GM23338 (cell line): ENCODE data around the gene NGFR. TPM values are rescaled to one million over a fixed set of nuclear protein-coding genes. Genes with fewer than 3 reads are reported as not detected.

Source experiments
- ATAC-seq: fragments of 200-7000 bp; cut with Tn5 transposase; 3 replicates; pipeline ENCODE4 v1.9.1; 2020
- DNase-seq: peaks from one replicate; pipeline ENCODE4 v3.0.0-alpha.2; 2015; ENCODE audit warnings: low spot score
- H2AFZ ChIP-seq: fragments of 200-600 bp; sonication (generic); 2 replicates; pipeline ENCODE4 v1.8.0; 2016; ENCODE audit warnings: antibody characterized with exemption, mild to moderate bottlenecking, moderate library complexity
- H3F3A ChIP-seq: fragments of 200-600 bp; sonication (generic); replicated peaks from 2 replicates; pipeline ENCODE4 v1.8.0; 2017; ENCODE audit warnings: antibody characterized with exemption, mixed run types, low read depth
- H3K27ac ChIP-seq: fragments of 200-600 bp; sonication (generic); 2 replicates; pipeline ENCODE4 v1.6.1; 2016; ENCODE audit warnings: low read depth
- H3K27me3 ChIP-seq: fragments of 200-600 bp; sonication (generic); 2 replicates; pipeline ENCODE4 v1.8.0; 2016; ENCODE audit warnings: mild to moderate bottlenecking, mixed run types, moderate library complexity; ENCODE audit not compliant: insufficient read depth
- H3K36me3 ChIP-seq: fragments of 200-600 bp; sonication (generic); 2 replicates; pipeline ENCODE4 v1.8.0; 2016; ENCODE audit warnings: mild to moderate bottlenecking; ENCODE audit not compliant: insufficient read depth
- H3K4me1 ChIP-seq: fragments of 200-600 bp; sonication (generic); 2 replicates; pipeline ENCODE4 v1.8.0; 2016; ENCODE audit warnings: mild to moderate bottlenecking, moderate library complexity; ENCODE audit not compliant: insufficient read depth
- H3K4me2 ChIP-seq: fragments of 200-600 bp; sonication (generic); 2 replicates; pipeline ENCODE4 v1.7.1; 2017; ENCODE audit warnings: mixed run types
- H3K4me3 ChIP-seq: fragments of 200-600 bp; sonication (generic); 2 replicates; pipeline ENCODE4 v1.6.1; 2016; ENCODE audit warnings: mixed run types
- H3K79me2 ChIP-seq: fragments of 200-600 bp; sonication (generic); replicated peaks from 2 replicates; pipeline ENCODE4 v1.8.0; 2017; ENCODE audit warnings: mild to moderate bottlenecking; ENCODE audit not compliant: insufficient read depth
- H3K9me2 ChIP-seq: fragments of 200-600 bp; sonication (generic); 2 replicates; pipeline ENCODE4 v1.8.0; 2017; ENCODE audit not compliant: insufficient read depth
- H4K20me1 ChIP-seq: fragments of 200-600 bp; sonication (generic); replicated peaks from 2 replicates; pipeline ENCODE4 v1.8.0; 2017; ENCODE audit warnings: mild to moderate bottlenecking; ENCODE audit not compliant: insufficient read depth
- H3K27ac Mint-ChIP-seq: 2 replicates; pipeline ENCODE4 v1.8.0; 2020; ENCODE audit warnings: inconsistent platforms, mild to moderate bottlenecking, moderate library complexity, mixed read lengths
- H3K27me3 Mint-ChIP-seq: 3 replicates; pipeline ENCODE4 v1.8.0; 2022; ENCODE audit warnings: low read depth, mild to moderate bottlenecking, moderate library complexity, mixed read lengths, inconsistent platforms; ENCODE audit not compliant: insufficient read depth, poor library complexity
- H3K36me3 Mint-ChIP-seq: 3 replicates; pipeline ENCODE4 v1.8.0; 2021; ENCODE audit warnings: low read depth, mild to moderate bottlenecking, inconsistent platforms, moderate library complexity, mixed read lengths
- H3K4me1 Mint-ChIP-seq: 3 replicates; pipeline ENCODE4 v1.8.0; 2020; ENCODE audit warnings: mild to moderate bottlenecking, inconsistent platforms, mixed read lengths
- H3K4me3 Mint-ChIP-seq: 3 replicates; pipeline ENCODE4 v1.8.0; 2021; ENCODE audit warnings: moderate library complexity, mild to moderate bottlenecking, inconsistent platforms, mixed read lengths
- H3K9me3 Mint-ChIP-seq: 3 replicates; pipeline ENCODE4 v1.8.0; 2020; ENCODE audit warnings: moderate library complexity, mild to moderate bottlenecking, inconsistent platforms, mixed read lengths
- CREB1 ChIP-seq: fragments of 250-450 bp; sonication (Bioruptor Pico); IDR thresholded peaks from 2 replicates; pipeline ENCODE4 v1.5.0; 2020; ENCODE audit warnings: low read depth, mild to moderate bottlenecking, moderate library complexity
- CTCF ChIP-seq, 2 experiments: fragments of 200-600 bp in 1 of 2; sonication (generic) in 1 of 2; conservative IDR thresholded peaks; 2 replicates each; pipeline versions ENCODE4 v1.5.1 to v1.6.1; 2016 to 2017; ENCODE audit warnings: antibody characterized with exemption in 2 of 2, low read depth in 2 of 2, mild to moderate bottlenecking in 2 of 2, moderate library complexity in 1 of 2
- ETS1 ChIP-seq: IDR thresholded peaks from 2 replicates; pipeline ENCODE4 v1.6.1; 2016; ENCODE audit warnings: antibody characterized with exemption
- EZH2 ChIP-seq: fragments of 200-600 bp; sonication (generic); IDR thresholded peaks from one replicate; pipeline ENCODE4 v1.8.0; 2017; ENCODE audit warnings: antibody characterized with exemption, mild to moderate bottlenecking, low read depth; ENCODE audit not compliant: unreplicated experiment
- EZH2phosphoT487 ChIP-seq: fragments of 200-600 bp; sonication (generic); IDR thresholded peaks from one replicate; pipeline ENCODE4 v1.8.1; 2018; ENCODE audit warnings: antibody characterized with exemption; ENCODE audit not compliant: unreplicated experiment
- JUNB ChIP-seq: IDR thresholded peaks from one replicate; pipeline ENCODE4 v1.6.1; 2016; ENCODE audit warnings: antibody characterized with exemption; ENCODE audit not compliant: unreplicated experiment
- NANOG ChIP-seq: IDR thresholded peaks from 2 replicates; pipeline ENCODE4 v1.6.1; 2016; ENCODE audit warnings: antibody characterized with exemption, borderline replicate concordance
- POLR2AphosphoS5 ChIP-seq: IDR thresholded peaks from 2 replicates; pipeline ENCODE4 v1.6.1; 2016; ENCODE audit warnings: antibody characterized with exemption, low read depth
- REST ChIP-seq: IDR thresholded peaks from one replicate; pipeline ENCODE4 v1.6.1; 2018; ENCODE audit warnings: antibody characterized with exemption; ENCODE audit not compliant: unreplicated experiment
- STAT1 ChIP-seq: IDR thresholded peaks from one replicate; pipeline ENCODE4 v1.6.1; 2016; ENCODE audit warnings: antibody characterized with exemption; ENCODE audit not compliant: unreplicated experiment
- ZNF114 ChIP-seq: fragments of 250-450 bp; sonication (Bioruptor Pico); IDR thresholded peaks from 2 replicates; pipeline ENCODE4 v1.5.0; 2020; ENCODE audit warnings: mild to moderate bottlenecking, moderate library complexity
- ZNF331 ChIP-seq: fragments of 250-450 bp; sonication (Bioruptor Pico); IDR thresholded peaks from 2 replicates; pipeline ENCODE4 v1.5.0; 2020; ENCODE audit warnings: low read depth, mild to moderate bottlenecking, moderate library complexity
- ZNF462 ChIP-seq: fragments of 250-450 bp; sonication (Bioruptor Pico); IDR thresholded peaks from 2 replicates; pipeline ENCODE4 v1.5.0; 2020; ENCODE audit warnings: mild to moderate bottlenecking, moderate library complexity
- polyA plus RNA-seq: library from polyadenylated mRNA; unstranded; fragments of >200 nt; fragmentation: Nextera tagmentation; extraction: Ambion mirVana; gene quantifications from 2 replicates; pipeline ENCODE4 v1.2.1, GENCODE V29; 2016
- total RNA-seq: library from RNA; depleted of rRNA; stranded (reverse); fragments of >200 nt; shearing (Covaris generic); gene quantifications from 2 replicates; pipeline ENCODE4 v1.2.3, GENCODE V29; 2014

The NGFR gene
- total and polyA plus RNA-seq, 2 experiments from 2014 or later: 2.8 to 6.9 TPM

- H3K27me3 ChIP-seq: no peaks in the 10 kb centered on the region
- H2AFZ ChIP-seq: peak overlapping the region; percentile 80
- peak overlapping the region; percentile 12; the same call in 1 of the 3 replicates for H3K4me3 Mint-ChIP-seq
- H3K27me3 Mint-ChIP-seq: peaks cover 16% of the 10 kb centered on the region
- no peaks in the 10 kb centered on the region for H3K36me3 ChIP-seq
- H3F3A ChIP-seq: 0 out of 2 replicates have a peak, but pooled peaks cover 8% of the 10 kb centered on the region
- H3K4me3 ChIP-seq: no peak overlapping the region
- H3K27ac ChIP-seq: peak overlapping the region; percentile 50; the same call in 1 of the 2 replicates
- H3K4me1 ChIP-seq: peaks cover 32% of the 10 kb centered on the region
- TF ChIP-seq STAT1 (no peak), ETS1 (no peak), JUNB (no peak), ZNF331 (no peak), REST (no peak), ZNF114 (no peak), CTCF (conservative IDR thresholded peaks at IDR 0.05; ENCODE audit: low read depth in 2 of 2) (no peak), EZH2 (no peak), NANOG (no peak), POLR2AphosphoS5 (no peak), ZNF462 (CRISPR knock-in tag) (no peak), CREB1 (CRISPR knock-in tag) (no peak), EZH2phosphoT487 (no peak)
- no peaks in the 10 kb centered on the region for H3K9me2 ChIP-seq
- ATAC-seq (peak; percentile 89), DNase-seq (peak; percentile 83)
- no peaks in the 10 kb centered on the region; the same call in 2 of the 3 replicates for H3K36me3 Mint-ChIP-seq
- peak overlapping the region; percentile 66 for H3K4me2 ChIP-seq
- H3K9me3 Mint-ChIP-seq: no peaks in the 10 kb centered on the region
- H3K79me2 ChIP-seq: no peaks in the 10 kb centered on the region
- no peaks in the 10 kb centered on the region for H4K20me1 ChIP-seq
- H3K4me1 Mint-ChIP-seq: peaks cover 48% of the 10 kb centered on the region
- H3K27ac Mint-ChIP-seq: peak overlapping the region; percentile 21; the same call in 1 of the 2 replicates
Observed at GRCh38 chr17:49515196-49515770, 20.2 kb downstream of the NGFR start.
